ENCODE measurements around the gene ARHGDIA.

Gene ARHGDIA

DNA sequence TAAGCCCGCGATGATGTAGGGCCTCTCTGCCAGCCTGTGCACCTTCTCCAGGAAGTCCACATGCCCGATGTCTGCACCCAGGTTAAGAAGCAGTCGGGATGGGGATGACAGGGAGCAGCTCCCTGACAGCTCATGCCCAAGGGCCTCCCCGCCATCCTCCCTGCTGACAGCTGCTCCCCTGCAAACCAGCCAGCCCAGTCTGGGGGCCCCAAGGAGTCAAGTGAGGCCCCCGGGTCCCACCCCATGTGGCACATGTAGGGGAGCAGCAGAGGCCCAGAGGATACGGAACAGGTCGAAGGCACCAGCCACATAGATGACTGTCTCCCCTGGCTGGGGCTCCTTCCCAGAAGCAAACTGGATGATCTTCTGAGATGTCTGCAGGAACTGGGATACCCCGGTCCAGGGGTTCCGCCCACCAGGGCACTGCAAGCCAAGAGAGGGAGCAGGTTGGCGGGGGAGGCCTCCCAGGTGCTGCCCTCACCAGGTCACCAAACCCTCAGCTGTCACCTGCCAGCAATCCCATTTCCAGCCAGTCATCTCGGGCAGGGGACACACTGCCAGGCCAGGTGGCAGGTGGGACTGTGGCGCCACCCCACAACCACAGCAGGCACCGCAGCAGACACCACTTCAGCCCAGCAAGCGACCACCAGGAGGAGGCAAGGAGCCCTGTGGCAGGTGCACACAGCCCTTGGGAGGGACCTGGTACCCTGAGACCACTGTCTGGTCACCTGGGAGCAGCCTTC lies 35.5 kb upstream of the ARHGDIA start:
- no peak for DNase-seq (ENCODE audit: low read depth in 3 of 3)

- no peak for DNase-seq (ENCODE audit: low read depth in 3 of 3)
These were observed 34.9 kb upstream of the ARHGDIA start for GRCh38 chr17:81905993-81906392.

DNA sequence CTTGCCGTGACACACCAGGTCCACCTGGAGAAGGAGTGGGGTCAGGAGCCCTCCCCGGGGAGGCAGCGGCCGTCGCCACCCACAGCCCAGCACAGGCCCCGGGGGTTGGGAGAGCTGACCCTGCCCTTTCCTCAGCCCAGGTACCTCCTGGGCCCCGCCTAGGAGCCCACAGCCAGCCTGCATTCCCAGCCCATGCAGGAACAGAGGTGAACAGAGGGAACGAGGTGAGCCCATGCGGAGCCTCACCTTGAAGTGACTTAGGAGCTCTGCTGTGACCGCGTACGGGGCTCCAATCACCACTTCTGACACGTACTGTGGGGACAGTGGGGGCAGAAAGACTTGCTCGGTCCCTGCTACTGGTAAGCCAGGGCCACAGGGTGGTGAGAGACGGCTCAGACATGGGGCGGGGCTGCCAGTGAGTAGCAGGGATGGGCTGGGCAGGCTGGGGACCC lies 34.3 kb upstream of the ARHGDIA start:
- DNase-seq (ENCODE audit: low read depth in 3 of 3), result no peak

- DNase-seq (ENCODE audit: low read depth in 3 of 3), result no peak
These were observed 33.7 kb upstream of the ARHGDIA start for GRCh38 chr17:81904600-81905423.

DNA sequence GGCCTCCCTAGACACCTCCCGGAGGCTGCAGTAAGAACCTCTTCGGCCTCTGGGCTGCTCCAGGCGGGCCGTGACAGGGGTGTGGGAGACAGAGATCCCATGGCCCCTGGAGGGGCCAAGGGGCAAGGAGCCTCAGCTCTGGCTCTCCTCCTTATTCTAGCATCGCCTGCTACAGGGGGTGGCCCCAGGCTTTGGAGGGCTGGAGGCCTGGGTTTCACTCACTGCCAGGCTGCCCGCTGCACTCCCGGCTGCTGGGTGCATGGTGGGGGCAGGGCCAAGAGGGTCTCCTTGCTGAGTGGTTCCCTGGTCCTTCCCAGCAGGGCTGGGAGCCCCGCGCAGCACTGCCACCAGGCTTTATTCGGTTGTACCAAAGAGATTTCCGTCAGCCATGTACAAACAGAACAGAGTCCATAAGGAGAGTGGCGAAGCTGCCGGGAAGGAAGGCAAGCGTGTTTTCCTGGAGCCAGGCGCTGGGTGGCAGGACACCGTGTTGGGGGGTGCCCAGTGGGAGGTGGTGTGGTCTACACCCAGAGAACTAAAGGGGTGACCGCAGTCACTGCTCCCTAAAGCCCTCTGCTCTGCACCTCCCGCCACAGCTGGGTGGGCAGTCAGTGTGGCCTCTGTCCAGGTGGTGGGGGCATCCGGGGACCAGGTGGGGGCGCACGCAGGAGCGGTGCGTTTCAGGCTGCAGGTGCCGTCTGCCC lies 32.9 kb upstream of the ARHGDIA start:
- no peak for DNase-seq (ENCODE audit: low read depth in 3 of 3)

- no peak for DNase-seq (ENCODE audit: low read depth in 3 of 3)
These were observed 32.3 kb upstream of the ARHGDIA start for GRCh38 chr17:81903415-81903831.

DNA sequence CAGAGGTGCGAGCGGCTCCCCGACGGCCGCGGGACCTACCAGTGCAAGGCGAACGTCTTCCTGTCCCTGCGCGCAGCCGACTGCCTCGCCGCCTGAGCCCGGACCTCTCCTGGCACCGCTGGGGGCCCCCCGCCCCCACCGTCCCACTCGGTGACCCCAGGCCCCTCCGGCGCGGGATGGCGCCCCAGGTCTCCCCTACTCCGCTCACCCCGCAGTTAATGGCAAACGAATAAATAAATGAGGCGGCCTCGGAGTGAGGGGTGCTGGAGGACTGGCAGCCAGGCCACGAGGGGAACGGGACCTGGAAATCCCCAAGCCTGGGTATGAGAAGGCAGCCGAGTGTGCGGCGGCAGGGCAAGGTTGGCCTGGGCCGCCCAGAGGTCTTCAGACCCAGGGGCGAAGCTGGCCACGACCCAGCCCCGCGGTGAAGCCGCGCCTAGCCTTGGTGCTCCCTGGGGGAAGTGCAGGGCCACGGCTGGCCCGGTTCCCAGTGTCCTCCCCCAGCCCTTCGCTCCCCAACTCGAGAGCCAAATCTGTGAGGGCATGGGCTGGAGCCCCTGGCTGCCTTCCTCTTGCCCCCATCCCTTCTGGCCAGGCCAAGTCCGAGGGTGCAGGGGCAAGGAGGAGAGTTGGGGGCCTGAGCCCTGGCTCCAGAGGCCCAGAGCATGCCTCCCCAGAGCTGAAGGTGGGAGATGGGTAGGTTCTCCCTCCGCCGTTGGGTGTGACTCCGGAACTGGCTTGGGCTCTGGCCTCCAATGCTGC lies 31.7 kb upstream of the ARHGDIA start:
- DNase-seq (ENCODE audit: low read depth in 3 of 3), result no peak

DNA sequence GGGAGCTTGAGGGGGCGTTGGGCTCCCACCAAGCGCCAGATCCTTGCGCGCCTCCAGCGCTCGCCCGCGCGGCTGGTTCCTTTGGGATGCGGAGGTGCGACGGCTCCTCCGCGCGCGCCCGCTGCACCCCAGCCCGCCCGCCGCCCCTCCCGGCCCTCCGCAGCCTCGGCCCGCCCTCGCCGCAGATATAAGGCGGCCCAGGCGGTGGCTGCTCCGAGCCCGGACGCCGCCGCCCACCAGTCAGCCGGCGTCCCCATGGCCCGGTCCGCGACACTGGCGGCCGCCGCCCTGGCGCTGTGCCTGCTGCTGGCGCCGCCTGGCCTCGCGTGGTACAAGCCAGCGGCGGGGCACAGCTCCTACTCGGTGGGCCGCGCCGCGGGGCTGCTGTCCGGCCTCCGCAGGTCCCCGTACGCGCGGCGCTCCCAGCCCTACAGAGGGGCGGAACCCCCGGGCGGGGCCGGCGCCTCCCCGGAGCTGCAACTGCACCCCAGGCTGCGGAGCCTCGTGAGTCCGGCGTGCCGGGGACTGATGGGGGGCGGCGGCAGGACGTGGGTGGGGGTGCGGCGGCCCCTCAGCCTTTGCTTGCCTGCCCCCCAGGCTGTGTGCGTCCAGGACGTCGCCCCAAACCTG lies 31.0 kb upstream of the ARHGDIA start, which contains the start of gene NPB:
TSS of gene NPB (plus strand) at position 216 of the 630 bp plus-strand sequence. CDS start at position 256, 40 bp downstream.
- no peak for DNase-seq (ENCODE audit: low read depth in 3 of 3)

- no peak for DNase-seq (ENCODE audit: low read depth in 3 of 3)
These were observed 30.3 kb upstream of the ARHGDIA start for GRCh38 chr17:81901167-81902022.

DNA sequence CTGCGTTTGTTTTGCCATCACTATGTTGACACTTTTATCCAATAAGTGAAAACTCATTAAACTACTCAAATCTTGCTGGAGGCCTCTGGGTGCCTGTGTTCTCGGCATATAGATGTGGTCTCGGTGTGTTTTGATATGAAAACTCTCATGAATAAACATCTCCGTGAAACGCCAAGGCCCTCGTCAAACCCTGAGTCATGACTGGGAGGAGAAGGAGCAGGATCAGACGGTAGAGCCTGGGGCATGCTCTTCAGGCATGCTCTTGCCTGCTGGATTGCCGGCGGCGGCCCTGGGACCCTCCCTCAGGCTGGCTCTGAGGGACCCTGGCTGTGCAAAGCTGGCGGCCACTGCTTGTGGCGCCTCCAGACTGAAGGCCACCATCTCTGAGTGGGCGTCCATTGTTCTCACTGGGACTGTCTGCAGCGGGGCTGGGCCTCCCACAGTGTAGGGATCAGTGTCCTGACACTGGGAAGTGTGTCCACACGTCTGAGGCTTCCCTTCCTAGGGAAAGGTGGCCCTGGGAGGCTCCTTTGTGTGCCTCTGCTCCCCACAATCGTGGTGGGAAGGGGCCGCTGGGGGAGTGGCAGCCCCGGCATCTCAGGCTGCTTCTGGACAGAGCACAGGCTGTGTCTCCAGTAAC lies 29.2 kb upstream of the ARHGDIA start:
- DNase-seq (ENCODE audit: low read depth in 3 of 3), result no peak

GRCh38 chr17:81899514-81900166 lies 28.5 kb upstream of the ARHGDIA start:
- DNase-seq (ENCODE audit: low read depth in 3 of 3), result no peak

DNA sequence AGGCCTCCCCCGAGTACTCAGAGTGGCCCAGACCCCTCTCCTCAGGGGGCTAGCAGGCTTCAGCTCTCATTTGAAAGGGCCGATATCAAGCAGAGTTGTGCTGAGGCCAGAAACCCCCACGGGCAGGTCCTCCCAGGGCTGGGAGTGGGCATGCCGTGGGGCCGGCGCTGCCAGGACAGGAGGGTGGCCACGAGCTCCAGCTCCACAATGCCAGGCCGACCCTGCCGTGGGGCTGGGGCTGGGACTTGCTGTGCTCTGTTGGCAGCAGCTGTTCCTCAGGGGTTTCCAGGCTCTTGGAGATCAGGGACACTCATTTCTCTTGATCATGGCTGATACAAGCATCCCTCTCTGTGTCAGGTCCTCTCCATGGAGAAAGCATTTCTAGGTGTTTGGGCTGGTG lies 27.7 kb upstream of the ARHGDIA start:
- DNase-seq (ENCODE audit: low read depth in 3 of 3), result no peak

DNA sequence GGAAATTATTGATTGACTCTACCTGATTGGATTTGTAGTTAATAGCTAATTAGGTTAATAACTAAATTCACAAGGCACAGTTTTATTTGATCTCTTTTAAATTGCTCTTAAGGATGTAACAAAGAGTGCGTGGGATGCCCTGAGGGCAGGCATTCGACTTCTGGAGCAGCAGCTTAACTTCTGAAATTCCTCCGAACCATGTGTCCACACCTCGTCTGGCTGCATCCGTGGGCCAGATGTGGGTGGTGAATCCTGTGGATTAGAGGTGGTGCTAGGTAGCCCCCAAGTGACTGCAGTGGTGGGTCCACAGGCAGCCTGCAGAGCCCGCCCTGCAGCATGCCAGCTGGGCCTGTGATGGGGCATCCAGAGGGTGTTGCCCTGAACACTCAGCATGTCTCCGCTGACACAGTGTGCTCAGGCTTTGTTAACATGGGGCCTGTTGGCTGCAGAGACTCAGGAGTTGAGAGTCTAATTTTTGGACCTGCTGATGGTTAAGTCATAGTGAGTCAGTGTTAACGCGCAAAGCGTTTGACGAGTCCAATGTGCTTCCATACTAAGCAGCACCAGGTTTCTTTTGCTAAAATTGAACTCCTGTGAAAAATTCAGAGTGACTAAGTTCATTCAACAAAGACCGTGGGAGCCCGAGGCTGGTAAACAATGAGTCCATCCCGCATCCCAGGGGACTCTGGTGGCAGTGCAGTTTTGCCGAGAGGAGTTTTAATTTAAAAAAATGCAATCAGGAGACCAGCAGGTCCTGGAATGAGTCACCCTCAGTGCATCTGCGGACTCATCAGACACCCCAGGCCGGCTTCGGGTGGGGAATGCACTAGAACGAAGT lies 27.1 kb upstream of the ARHGDIA start:
- no peak for DNase-seq (ENCODE audit: low read depth in 3 of 3)

DNA sequence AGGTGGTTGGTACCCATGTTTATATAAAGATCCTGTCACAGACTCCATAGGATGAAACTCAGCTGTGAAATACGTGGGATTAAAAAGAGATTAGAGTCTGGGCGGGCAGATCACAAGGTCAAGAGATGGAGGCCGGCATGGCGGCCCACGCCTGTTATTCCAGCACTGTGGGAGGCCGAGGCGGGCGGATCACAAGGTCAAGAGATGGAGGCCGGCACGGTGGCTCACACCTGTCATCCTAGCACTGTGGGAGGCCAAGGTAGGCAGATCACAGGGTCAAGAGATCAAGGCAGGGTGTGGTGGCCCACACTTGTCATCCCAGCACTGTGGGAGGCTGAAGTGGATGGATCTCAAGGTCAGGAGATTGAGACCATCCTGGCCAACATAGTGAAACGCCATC lies 24.3 kb upstream of the ARHGDIA start:
- DNase-seq (ENCODE audit: low read depth in 3 of 3), result no peak

DNA sequence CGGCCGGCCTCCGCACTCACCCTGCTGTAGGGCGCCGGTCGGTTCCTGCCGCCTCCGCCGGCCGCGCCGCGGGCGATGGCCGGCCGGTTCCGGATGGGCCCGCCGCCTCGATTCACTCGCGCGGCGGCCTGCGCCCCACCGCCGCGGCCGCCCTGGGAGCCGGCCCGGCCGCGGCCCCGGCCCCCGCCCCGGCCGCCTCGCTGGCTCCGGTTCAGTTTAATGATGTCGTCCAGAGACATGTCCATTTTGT lies 20.1 kb upstream of the ARHGDIA start:
- DNase-seq (ENCODE audit: low read depth in 3 of 3), result no peak

DNA sequence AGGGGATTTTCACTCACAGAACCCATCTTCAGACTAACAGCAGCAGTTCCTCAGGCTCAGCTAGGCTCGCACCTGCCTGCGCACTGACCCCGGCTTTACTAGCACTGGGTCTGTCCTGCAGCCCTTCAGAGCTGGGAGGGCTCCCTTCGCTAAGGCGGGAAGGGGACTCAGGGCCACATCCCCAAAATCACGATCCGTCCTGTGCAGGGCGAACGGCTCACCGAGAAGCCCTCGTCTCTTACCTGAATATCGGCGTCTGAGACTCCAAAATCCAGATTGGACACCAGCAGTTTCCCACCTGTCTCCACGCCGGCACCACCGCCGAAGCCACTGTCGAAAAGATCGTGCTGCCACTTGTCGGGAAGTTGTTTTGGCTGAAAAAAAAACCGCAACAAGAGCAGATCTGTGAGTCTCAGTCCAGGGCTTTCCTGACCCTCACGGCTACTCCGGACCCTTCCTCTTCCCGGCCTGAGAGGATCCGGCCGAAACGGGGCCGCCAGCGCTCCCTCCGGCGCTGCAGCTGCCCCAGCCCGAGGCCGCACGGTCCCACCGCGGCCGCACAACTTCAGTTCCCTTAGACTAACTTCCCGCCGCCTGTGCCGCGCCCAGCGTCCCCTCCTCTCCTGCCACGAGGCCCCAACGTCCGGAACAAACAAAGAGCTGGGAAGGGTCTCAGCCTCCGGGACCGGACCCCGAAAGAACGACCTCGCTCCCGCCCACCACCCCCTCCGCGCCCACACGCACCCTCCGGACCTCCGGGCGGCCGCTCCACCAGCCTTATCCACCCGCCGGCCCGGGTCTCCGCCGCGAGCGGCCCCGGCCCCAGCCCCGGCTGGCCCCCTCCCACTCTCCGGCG lies 19.5 kb upstream of the ARHGDIA start:
- no peak for DNase-seq (ENCODE audit: low read depth in 3 of 3)

- DNase-seq (ENCODE audit: low read depth in 3 of 3), result no peak
These were observed 18.5 kb upstream of the ARHGDIA start for GRCh38 chr17:81889602-81890001.

All from stimulated activated CD4-positive, alpha-beta T cell treated with anti-CD3 and anti-CD28 coated beads, TNF-alpha, amount 100 ng/mL, for 48 hours (primary cell).